NCI-H510A treated with DMSO at 0.1 percent for 48 hours (cell line): ENCODE measurements around the gene HYDIN.

ENCODE experiments used
- DNase-seq: peaks from one replicate; lab custom pipeline; 2025; lab: John Stamatoyannopoulos, UW

HYDIN gene

GRCh38 chr16:70766176-70766575 lies 464.3 kb downstream of the HYDIN start:
- DNase-seq, result no peak

DNA sequence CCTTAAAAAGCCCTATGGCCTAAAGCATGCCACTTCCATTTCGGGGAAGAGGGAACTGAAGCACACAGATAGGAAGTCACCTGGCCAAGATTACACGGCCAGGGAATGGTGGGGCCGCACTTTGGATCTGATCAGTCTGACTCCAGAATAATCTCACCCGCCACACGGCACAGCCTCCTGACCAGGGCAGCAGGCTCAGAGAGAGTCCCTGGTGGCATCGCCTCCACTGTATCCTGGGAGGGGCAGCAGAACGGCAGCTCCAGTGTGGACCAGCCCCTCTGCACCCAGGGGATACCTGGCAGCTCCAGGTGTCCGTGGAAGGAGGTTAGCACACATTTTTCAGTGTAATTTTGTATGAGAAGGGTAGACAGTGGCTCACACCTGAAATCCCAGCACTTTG lies 465.0 kb downstream of the HYDIN start:
- DNase-seq, result no peak

DNA sequence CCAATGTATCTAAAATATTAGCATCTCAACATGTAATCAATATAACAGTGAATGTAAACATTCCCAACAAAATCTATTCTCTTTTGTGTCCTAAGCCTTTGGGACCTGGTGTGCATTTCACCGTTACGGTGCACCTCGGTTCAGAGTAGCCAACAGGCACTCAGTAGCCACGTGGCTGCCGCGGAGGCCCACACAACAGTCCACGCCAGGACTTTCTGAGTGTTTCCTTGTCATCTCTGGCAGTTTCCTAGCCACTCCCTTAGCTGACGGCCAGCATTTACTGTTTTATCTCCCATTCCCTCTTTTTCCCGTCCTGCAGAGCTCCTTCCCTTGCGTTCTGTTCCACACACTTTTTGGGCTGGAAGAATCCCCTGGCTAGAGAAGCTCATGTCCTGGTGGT lies 465.9 kb downstream of the HYDIN start:
- no peak for DNase-seq

DNA sequence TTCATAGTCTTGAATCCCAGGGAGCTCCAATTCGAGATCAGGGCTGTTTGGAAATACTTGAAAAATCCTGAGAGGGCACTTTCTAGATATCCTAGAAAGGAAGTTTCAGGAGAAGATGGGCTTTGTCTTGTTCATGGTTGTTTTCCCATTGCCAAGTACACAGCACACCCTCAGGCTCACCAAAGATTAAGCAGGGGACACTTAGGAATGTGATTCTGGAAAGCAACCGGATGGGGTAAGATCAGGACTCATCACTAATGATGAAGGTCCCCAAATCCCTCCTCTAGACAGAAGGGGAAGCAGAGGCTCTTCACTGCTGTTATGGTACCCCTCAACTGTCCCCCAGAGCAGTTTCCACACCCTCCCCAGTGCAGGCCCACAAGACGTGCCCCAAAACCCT lies 470.3 kb downstream of the HYDIN start:
- DNase-seq, result no peak

GRCh38 chr16:70759666-70760065 lies 470.9 kb downstream of the HYDIN start:
- no peak for DNase-seq

- no peak for DNase-seq
Measured at GRCh38 chr16:70758786-70759185, 471.7 kb downstream of the HYDIN start.
